ENCODE measurements around the gene SULT1C4.

SULT1C4 gene

DNA sequence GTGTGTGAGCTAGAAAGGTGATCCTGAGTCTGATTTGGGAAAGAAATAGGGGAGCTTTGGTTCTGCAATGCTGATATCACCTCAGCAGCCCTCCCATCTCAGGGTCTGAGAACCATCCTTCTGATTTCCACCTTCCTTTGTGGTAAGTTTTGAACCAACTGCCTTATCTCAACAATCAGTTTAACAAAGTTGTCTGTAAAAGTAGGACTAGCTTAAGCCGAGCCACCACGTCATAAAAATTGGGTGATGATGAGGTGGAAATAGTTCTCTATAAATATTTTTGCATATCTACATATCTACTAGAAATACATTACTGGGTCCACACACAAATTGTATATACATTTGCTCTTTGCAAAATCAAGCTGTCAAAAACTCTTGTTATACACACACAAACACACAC is 1.1 kb downstream of the SULT1C4 start:
- no peak overlapping the region for H3K4me3 ChIP-seq (ENCODE audit: low read depth, low read length)
- DNase-seq (ENCODE audit: low read depth), result no peak
- TF ChIP-seq POLR2A (IDR thresholded peaks at IDR 0.05; ENCODE audit: extremely low read depth, insufficient read length) (no peak), MYC (IDR thresholded peaks at IDR 0.05; ENCODE audit: low read depth, low read length) (no peak)
- TF ChIP-seq, protein P1, sequence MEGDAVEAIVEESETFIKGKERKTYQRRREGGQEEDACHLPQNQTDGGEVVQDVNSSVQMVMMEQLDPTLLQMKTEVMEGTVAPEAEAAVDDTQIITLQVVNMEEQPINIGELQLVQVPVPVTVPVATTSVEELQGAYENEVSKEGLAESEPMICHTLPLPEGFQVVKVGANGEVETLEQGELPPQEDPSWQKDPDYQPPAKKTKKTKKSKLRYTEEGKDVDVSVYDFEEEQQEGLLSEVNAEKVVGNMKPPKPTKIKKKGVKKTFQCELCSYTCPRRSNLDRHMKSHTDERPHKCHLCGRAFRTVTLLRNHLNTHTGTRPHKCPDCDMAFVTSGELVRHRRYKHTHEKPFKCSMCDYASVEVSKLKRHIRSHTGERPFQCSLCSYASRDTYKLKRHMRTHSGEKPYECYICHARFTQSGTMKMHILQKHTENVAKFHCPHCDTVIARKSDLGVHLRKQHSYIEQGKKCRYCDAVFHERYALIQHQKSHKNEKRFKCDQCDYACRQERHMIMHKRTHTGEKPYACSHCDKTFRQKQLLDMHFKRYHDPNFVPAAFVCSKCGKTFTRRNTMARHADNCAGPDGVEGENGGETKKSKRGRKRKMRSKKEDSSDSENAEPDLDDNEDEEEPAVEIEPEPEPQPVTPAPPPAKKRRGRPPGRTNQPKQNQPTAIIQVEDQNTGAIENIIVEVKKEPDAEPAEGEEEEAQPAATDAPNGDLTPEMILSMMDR (IDR thresholded peaks at IDR 0.05; ENCODE audit: low read depth, low read length), result no peak
- TF ChIP-seq, protein P2, sequence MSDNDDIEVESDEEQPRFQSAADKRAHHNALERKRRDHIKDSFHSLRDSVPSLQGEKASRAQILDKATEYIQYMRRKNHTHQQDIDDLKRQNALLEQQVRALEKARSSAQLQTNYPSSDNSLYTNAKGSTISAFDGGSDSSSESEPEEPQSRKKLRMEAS (IDR thresholded peaks at IDR 0.05; ENCODE audit: low read depth, low read length), result no peak

DNA sequence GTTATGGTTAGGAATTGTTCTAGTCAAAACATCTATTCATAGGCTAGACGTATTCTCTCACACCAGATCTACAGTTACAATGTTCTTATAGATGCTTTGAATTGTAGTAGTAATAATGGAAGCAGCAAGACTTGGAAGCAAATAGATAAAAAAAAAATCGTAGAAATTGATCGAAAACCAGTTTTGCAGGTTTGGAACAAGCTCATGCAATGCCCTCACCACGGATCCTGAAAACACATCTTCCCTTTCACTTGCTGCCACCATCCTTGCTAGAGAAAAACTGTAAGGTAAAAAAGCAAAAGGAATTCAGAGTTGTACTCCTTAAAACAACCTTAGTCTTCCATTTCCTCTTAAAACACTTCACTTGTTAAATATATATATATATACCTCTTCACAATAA is 4.4 kb downstream of the SULT1C4 start:
- H3K4me3 ChIP-seq (ENCODE audit: low read depth, low read length), result no peak overlapping the region
- DNase-seq (ENCODE audit: low read depth), result no peak
- TF ChIP-seq, protein P2 (IDR thresholded peaks at IDR 0.05; ENCODE audit: low read depth, low read length), result no peak
- TF ChIP-seq MYC (IDR thresholded peaks at IDR 0.05; ENCODE audit: low read depth, low read length) (no peak), POLR2A (IDR thresholded peaks at IDR 0.05; ENCODE audit: extremely low read depth, insufficient read length) (no peak)

DNA sequence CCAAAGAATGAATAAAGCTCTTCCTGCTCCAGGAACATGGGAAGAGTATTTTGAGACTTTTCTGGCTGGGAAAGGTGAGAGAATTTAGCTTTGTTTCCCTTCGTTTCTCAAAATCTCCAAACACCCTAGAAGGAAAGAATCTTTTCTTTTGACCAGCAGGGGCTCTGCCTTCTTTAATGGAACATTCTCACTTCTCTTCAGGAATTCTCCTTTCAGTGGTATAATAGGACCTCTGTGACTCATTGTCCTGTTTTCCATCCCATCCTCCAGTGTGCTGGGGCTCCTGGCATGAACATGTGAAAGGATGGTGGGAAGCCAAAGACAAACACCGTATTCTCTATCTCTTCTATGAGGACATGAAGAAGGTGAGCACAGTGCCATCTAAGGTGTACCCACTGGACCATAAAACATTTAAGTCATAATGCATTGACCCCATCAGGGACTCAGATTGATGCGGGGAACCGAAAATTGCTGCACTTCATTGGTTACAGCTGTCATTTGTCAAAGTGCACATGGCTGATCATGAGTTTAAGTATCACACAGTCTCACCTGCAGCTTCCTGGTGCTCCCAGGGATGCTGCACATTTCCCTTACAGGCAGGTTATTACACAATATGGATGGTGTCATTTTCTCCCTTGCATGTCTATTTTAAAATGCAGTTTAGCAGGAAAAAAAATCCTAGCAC is 5.5 kb downstream of the SULT1C4 start:
- TF ChIP-seq, protein P2 (IDR thresholded peaks at IDR 0.05; ENCODE audit: low read depth, low read length), result no peak
- DNase-seq (ENCODE audit: low read depth), result no peak
- no peak overlapping the region for H3K4me3 ChIP-seq (ENCODE audit: low read depth, low read length)

DNA sequence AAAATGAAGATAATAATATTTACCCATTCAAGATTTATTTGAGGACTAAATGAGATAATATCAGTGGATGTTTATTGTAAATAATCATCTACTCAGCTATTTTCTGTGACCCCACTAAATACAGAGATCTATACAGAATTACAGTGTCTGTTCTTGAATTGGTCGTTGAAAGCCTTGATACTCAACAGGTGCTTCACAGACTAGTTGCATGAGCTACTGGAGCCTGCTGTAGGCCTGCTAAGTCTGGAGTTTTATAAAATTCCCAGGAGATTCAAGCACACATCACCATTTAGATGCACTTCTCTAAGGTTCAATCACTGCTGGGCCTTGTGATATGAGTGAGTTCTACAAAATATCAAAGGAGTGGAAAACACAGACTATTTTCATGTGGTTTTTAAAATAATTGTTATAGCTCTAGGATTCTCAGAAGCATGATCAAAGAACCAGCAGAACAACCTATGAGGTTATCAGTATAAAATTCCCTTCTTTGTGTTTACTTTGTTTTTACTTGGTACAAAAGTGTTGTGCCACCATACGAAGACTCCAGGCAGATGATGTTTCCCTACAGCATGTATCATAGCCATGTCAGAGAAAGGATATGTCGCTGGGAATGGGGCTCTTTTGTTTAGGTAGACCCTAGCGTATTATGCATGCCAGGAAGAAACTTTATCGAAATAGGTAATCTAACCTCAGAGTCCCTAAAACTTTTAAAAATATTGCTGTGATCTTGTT is 7.1 kb downstream of the SULT1C4 start:
- H3K4me3 ChIP-seq (ENCODE audit: low read depth, low read length), result no peak overlapping the region
- DNase-seq (ENCODE audit: low read depth), result no peak
- TF ChIP-seq, protein P1 (IDR thresholded peaks at IDR 0.05; ENCODE audit: low read depth, low read length), result no peak
- TF ChIP-seq MYC (IDR thresholded peaks at IDR 0.05; ENCODE audit: low read depth, low read length), result no peak
- TF ChIP-seq, protein P2 (IDR thresholded peaks at IDR 0.05; ENCODE audit: low read depth, low read length), result no peak
- TF ChIP-seq POLR2A (IDR thresholded peaks at IDR 0.05; ENCODE audit: extremely low read depth, insufficient read length), result no peak

DNA sequence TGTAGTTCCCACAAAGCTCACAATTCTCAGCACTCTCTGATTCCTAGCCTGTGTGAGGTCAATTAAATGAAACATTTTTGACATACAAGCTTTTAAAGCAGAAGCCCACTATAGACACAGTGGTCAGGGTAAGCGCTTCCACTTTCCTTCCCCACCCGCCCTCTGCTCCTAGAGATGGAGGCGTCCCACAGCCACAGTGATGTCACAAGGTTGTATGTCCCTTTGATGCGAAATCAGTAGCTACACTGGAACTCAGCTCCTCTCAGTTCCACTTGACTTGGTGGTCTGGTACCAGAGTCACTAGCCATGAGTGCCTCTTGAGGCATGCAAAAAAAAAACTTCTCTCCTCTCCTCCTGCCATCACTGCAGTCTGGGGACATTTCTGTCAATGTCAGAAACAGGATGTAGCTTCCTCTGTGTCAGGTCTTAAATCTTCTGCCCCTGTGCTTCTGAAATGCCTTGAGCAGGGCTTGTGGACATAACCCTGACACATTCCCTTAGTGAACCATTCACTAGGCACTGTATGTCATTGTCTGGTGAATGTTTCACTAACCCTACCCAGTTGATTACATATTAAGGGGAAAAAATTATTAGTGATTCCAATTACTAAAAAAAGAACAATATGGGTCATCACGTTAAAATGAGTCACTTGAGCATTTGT is 7.8 kb downstream of the SULT1C4 start:
- no peak for TF ChIP-seq POLR2A (IDR thresholded peaks at IDR 0.05; ENCODE audit: extremely low read depth, insufficient read length)
- TF ChIP-seq, protein P2 (IDR thresholded peaks at IDR 0.05; ENCODE audit: low read depth, low read length), result no peak
- no peak for TF ChIP-seq MYC (IDR thresholded peaks at IDR 0.05; ENCODE audit: low read depth, low read length)
- TF ChIP-seq, protein P1 (IDR thresholded peaks at IDR 0.05; ENCODE audit: low read depth, low read length), result no peak
- H3K4me3 ChIP-seq (ENCODE audit: low read depth, low read length), result no peak overlapping the region
- DNase-seq (ENCODE audit: low read depth), result no peak

DNA sequence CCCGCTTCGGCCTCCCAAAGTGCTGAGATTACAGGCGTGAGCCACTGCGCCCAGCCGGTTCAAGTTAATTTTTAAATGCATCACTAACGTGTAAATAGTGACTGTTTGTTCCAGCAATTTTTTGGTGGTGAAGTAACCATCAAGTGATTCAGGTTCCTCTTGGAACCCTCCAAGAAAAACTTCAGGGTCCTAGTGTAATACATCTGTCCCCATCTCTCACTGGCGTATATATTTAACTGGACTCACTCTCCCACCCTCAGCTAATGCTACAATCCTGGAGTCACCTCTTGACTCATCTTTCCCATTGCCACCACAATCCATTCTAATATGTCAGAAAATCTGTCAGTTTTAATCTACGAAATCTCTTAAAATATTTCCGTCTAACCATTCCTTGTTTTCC is 10.3 kb downstream of the SULT1C4 start:
- no peak overlapping the region for H3K4me3 ChIP-seq (ENCODE audit: low read depth, low read length)
- TF ChIP-seq, protein P2 (IDR thresholded peaks at IDR 0.05; ENCODE audit: low read depth, low read length), result no peak
- TF ChIP-seq MYC (IDR thresholded peaks at IDR 0.05; ENCODE audit: low read depth, low read length), result no peak
- TF ChIP-seq POLR2A (IDR thresholded peaks at IDR 0.05; ENCODE audit: extremely low read depth, insufficient read length), result no peak
- TF ChIP-seq, protein P1 (IDR thresholded peaks at IDR 0.05; ENCODE audit: low read depth, low read length), result no peak
- no peak for DNase-seq (ENCODE audit: low read depth)
